Measurements from ENCODE around the gene TADA3.
A peak's percentile ranks its signal among the peaks of the same experiment; 100 is the strongest.

Gene TADA3, protein sequence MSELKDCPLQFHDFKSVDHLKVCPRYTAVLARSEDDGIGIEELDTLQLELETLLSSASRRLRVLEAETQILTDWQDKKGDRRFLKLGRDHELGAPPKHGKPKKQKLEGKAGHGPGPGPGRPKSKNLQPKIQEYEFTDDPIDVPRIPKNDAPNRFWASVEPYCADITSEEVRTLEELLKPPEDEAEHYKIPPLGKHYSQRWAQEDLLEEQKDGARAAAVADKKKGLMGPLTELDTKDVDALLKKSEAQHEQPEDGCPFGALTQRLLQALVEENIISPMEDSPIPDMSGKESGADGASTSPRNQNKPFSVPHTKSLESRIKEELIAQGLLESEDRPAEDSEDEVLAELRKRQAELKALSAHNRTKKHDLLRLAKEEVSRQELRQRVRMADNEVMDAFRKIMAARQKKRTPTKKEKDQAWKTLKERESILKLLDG

DNA sequence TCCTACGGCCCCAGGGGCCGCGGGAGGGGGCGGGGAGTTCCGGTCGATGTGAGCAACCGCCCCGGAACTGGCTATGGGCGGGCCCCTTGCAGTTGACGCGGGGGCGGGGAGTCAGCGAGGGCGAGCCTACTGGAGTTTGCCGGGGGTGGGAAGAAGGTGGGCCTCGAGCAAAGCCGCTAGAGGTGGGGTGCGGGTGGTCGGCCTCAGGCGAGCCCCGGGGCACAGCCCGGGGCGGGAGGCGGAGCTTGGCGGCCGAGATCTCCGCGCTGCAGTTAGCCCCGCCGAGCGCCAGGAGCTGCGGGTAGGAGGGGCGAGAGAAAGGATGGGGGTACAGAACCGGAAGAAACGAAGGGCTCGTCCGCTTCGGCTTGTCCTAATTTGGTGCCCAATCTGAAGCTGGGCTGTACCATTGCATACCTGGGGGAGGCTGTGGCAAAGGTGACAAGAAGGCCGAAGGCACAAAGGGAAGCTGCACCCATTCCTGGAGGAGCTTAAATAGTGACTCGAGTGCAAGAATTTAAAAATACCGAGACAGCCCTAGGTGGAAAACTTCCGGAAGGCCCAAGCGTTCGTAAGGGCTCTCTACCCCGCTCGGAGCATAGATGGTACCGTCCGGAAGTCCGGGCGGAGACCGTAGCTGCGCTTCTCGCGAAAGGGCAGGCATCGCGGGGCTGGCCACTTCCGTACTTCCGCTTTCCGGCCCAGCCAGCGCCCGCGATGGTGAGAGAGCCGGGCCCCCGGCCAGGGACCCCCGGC, at the start of gene TADA3, which contains the start of gene ARPC4:
Gene TADA3, minus strand, starts transcription at position 69 of the 756 bp plus-strand sequence. CDS start 1,007 bp downstream, outside the sequence.
Gene ARPC4, plus strand, starts transcription at position 678 of the 756 bp plus-strand sequence. Its CDS starts 40 bp downstream, at position 718.
- Mint-ChIP-seq H3K27me3 (no peaks in the 10 kb centered on the region), H3K27ac (peak within 1 kb of the TSS; percentile 100), H3K9me3 (no peaks in the 10 kb centered on the region), H3K36me3 (ENCODE audit: low read depth) (peaks cover 56% of the 10 kb centered on the region), H3K4me1 (ENCODE audit: low read depth) (peaks cover 71% of the 10 kb centered on the region), H3K4me3 (peak within 1 kb of the TSS; percentile 97)

DNA sequence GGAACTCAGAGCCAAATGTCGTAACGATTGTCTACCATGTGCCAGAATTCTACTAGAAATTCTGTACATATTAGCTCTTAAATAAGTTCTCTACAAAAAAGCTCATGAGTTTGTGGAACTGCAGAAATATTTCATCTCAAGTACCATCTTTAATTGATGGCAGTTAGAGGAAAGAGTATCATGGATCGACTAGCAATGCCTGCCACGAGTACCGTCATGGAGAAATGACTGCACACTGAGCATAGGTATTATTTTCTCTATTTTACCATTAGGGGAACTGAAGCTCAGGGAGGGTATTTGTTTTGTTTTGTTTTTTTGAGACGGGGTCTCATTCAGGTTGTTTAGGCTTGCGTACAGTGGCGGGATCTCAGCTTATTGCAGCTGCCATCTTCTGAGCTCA, 48.7 kb upstream of the TADA3 start:
- Mint-ChIP-seq H3K4me3 (no peak overlapping the region), H3K27me3 (no peaks in the 10 kb centered on the region), H3K4me1 (ENCODE audit: low read depth) (peaks cover 30% of the 10 kb centered on the region), H3K9me3 (no peaks in the 10 kb centered on the region), H3K36me3 (ENCODE audit: low read depth) (peaks cover 40% of the 10 kb centered on the region), H3K27ac (no peak overlapping the region)

DNA sequence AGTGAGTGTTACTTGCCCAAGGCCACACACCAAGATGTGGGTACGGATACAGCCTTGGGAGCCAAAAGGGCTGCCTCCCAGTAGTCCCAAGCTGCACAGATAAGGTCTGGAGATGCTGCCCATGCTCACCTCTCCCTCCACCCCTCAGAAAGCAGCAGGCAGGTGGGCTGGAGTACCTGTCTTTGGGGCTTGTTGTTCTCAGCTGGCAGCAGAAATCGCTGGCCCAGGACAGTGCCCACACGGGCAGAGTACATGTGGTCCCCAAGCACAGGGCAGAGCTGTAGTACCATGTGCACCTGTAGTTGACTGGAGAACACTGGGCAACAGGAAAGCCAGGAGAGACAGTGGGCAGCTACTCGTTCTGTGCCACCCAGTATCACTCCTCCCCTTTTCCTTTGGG, 46.6 kb upstream of the TADA3 start:
- Mint-ChIP-seq H3K4me1 (ENCODE audit: low read depth) (peaks cover 16% of the 10 kb centered on the region), H3K9me3 (no peaks in the 10 kb centered on the region), H3K27me3 (no peaks in the 10 kb centered on the region), H3K36me3 (ENCODE audit: low read depth) (peaks cover 51% of the 10 kb centered on the region), H3K4me3 (no peak overlapping the region), H3K27ac (no peak overlapping the region)

DNA sequence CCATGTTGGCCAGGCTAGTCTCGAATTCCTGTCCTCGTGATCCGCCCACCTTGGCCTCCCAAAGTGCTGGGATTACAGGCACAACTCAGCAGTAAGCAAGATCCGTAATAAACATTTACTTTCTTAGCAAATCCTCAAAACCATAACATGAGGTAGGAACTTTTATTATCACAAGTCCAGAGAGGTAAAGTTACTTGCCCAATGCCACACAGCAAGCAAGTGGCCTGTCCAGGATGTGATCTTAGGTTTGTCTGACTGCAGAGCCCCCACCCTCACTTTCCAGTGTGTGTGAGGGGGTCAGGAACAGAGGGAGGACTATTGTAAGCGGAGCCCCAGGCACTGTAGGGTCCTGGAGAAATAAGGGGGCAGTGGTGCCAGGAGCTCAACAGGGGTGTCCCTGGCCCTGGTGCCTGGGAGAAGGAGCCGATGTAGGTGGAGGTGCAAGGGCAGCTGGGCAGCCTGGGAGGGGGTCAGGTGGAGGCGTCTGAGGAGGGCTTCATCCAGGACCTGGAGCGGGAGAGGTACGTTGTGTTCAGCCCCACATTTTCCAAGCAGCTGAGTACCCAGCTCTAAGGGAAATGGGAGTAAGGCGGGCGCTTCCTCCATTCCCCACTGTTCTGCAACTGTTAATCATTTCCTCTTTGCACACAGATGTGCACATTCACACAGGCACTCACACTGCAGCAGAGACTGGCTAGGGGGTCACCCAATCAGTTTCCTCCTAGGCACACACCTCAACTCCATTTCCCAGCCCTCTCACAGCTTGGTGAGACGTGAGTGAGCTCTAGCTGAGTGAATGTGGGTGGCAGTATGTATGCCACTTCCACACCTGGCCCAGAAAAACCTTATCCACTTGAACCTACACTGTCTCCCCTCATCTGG, 45.7 kb upstream of the TADA3 start:
- no peak overlapping the region for H3K4me3 Mint-ChIP-seq
- peaks cover 11% of the 10 kb centered on the region for H3K4me1 Mint-ChIP-seq (ENCODE audit: low read depth)
- no peaks in the 10 kb centered on the region for H3K27me3 Mint-ChIP-seq
- H3K36me3 Mint-ChIP-seq (ENCODE audit: low read depth), result peaks cover 51% of the 10 kb centered on the region
- no peaks in the 10 kb centered on the region for H3K9me3 Mint-ChIP-seq
- H3K27ac Mint-ChIP-seq, result peak overlapping the region; percentile 26

DNA sequence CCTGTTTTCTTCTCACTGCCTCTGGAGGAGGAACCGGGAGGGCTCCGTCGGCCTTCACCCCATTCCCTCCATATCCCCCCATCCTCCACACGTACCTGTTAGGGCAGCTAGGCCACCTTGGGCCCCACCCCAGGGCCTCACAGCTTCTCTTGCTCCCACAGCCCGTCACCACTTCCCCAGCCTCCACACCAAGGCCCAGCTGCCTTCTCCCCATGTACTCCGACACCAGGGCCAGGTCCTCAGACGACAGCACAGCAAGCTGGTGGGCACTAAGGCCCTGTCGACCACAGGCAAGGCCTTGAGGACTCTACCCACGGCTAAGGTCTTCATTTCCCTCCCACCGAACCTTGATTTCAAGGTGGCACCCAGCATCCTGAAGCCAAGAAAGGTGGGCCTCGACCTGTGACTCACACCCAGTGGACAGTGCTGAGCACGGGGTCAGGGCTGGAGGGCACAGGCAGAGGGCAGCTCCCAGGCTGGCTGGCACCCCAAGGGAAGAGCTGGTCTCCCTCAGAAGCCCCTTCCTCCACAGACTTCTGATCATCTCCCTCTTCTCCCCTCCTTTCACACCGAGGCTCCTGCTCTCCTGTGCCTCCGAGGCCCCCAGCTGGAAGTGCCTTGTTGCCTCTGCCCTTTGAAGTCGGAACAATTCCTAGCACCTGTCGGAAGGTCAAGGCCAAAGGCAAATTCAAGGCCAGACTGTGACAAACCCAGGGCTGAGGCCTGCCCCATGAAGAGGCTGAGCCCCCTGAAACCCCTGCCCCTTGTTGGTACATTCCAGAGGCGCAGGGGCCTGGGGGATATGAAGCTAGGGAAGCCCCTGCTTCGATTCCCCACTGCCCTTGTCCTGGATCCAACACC, 42.5 kb upstream of the TADA3 start:
- peaks cover 8% of the 10 kb centered on the region for H3K4me1 Mint-ChIP-seq (ENCODE audit: low read depth)
- no peaks in the 10 kb centered on the region for H3K9me3 Mint-ChIP-seq
- H3K4me3 Mint-ChIP-seq, result no peak overlapping the region
- H3K36me3 Mint-ChIP-seq (ENCODE audit: low read depth), result peaks cover 40% of the 10 kb centered on the region
- H3K27ac Mint-ChIP-seq, result no peak overlapping the region
- H3K27me3 Mint-ChIP-seq, result no peaks in the 10 kb centered on the region

DNA sequence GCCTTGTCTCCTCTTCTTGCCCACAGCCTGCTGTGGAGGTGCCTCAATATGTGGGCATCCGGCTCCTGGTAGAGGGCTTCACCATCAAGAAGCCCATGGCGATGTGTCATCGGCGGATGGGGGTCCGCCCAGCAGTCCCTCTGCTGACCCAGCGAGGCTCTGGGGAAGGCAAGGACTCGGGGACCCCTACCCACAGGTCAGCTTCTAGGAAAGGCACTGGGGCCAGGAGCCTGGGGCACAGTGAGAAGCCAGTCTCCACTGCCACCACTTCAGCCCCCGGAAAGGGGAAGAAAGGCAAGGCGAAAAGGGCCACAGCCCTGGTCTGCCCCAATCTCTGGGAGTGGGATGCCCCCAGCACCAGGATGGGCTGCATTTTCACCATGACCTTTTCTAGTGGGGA, 40.8 kb upstream of the TADA3 start:
- H3K4me3 Mint-ChIP-seq, result no peak overlapping the region
- H3K9me3 Mint-ChIP-seq, result no peaks in the 10 kb centered on the region
- H3K36me3 Mint-ChIP-seq (ENCODE audit: low read depth), result peaks cover 36% of the 10 kb centered on the region
- peaks cover 8% of the 10 kb centered on the region for H3K4me1 Mint-ChIP-seq (ENCODE audit: low read depth)
- no peak overlapping the region for H3K27ac Mint-ChIP-seq
- no peaks in the 10 kb centered on the region for H3K27me3 Mint-ChIP-seq

DNA sequence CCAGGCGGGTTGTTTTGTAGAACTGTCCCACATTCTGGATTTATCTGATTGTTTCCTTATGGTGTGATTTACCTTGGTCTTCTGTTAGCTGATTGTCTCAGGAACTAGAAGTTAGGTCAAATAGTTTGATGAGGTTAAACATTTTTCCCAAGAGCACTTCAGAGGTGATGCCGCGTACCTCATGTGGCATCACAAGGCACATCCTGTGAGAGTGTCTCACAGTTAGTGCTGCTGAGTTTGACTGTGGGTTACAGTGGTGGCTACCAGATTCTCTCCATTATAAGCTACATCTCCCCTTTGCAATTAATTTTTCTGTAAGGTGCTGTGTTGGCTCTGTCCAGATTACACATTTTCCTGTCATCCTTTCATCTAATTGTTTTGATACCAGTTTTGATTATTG, 39.0 kb upstream of the TADA3 start:
- Mint-ChIP-seq H3K36me3 (ENCODE audit: low read depth) (peaks cover 36% of the 10 kb centered on the region), H3K9me3 (no peaks in the 10 kb centered on the region), H3K4me1 (ENCODE audit: low read depth) (peaks cover 8% of the 10 kb centered on the region), H3K27me3 (no peaks in the 10 kb centered on the region), H3K27ac (no peak overlapping the region), H3K4me3 (no peak overlapping the region)

DNA sequence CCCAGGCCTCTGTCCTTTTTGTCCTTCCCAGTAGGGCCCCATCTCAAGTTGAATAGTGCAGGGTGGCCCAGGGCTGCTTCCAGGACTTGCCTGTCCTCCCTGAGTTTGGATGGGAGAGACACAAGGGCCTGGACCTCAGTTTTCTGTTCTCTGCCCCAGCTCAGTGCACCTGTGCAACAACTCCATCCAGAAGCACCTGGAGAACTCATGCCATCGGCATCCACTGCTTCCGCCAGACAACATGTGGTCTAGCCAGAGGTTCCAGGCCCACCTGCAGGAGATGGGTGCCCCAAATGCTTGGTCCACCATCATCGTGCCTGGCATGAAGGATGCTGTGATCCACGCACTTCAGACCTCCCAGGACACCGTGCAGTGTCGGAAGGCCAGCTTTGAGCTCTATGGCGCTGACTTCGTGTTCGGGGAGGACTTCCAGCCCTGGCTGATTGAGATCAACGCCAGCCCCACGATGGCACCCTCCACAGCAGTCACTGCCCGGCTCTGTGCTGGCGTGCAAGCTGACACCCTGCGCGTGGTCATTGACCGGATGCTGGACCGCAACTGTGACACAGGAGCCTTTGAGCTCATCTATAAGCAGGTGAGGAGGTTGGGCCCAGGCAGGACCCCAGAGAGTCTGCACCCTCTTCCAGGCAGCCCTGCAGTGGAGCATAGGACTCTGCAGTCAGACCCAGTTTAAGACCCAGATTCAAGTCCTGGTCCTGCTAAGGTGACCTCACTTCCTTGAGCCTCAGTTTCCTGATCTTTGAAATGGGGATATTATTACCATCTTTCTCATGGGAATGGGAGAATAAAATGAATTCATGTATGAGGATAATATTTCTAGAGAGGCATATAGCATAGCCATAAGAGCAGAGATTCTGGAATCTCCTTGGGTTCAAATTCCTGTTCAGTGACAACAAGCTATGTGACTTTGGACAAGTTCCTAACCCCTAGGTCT, 36.8 kb upstream of the TADA3 start:
- Mint-ChIP-seq H3K27me3 (no peaks in the 10 kb centered on the region), H3K4me1 (ENCODE audit: low read depth) (peaks cover 8% of the 10 kb centered on the region), H3K4me3 (no peak overlapping the region), H3K36me3 (ENCODE audit: low read depth) (peaks cover 24% of the 10 kb centered on the region), H3K9me3 (no peaks in the 10 kb centered on the region), H3K27ac (no peak overlapping the region)

DNA sequence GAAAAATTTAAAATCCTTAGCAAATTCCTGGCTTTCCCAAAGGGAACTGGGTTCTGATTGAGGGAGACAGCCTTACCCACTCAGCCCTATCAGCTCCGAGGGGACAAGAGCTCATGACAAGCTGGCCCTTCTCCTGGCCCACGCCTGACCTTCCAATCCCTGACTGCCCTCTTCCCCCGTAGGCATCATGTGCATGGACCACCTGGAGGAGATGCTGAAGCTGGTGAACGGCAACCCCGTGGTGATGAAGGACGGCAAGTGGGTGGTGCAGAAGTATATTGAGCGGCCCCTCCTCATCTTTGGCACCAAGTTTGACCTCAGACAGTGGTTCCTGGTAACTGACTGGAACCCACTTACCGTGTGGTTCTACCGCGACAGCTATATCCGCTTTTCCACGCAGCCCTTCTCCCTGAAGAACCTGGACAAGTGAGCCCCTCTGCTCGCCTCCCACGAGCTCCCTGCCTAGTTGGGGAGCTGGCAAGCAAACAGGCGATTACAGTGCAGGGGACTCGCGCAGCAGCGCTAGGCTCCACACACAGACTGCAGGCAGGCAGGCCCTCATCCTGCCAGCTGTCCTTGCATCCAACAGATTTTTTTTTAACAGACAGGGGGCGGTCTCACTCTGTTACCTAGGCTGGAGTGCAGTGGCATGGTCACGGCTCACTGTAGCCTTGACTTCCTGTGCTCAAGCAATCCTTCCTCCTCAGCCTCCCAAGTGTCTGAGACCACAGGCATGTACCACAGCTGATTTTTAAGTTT, 34.7 kb upstream of the TADA3 start:
- Mint-ChIP-seq H3K36me3 (ENCODE audit: low read depth) (peaks cover 17% of the 10 kb centered on the region), H3K27me3 (no peaks in the 10 kb centered on the region), H3K9me3 (no peaks in the 10 kb centered on the region), H3K4me3 (no peak overlapping the region), H3K27ac (no peak overlapping the region), H3K4me1 (ENCODE audit: low read depth) (peaks cover 8% of the 10 kb centered on the region)

DNA sequence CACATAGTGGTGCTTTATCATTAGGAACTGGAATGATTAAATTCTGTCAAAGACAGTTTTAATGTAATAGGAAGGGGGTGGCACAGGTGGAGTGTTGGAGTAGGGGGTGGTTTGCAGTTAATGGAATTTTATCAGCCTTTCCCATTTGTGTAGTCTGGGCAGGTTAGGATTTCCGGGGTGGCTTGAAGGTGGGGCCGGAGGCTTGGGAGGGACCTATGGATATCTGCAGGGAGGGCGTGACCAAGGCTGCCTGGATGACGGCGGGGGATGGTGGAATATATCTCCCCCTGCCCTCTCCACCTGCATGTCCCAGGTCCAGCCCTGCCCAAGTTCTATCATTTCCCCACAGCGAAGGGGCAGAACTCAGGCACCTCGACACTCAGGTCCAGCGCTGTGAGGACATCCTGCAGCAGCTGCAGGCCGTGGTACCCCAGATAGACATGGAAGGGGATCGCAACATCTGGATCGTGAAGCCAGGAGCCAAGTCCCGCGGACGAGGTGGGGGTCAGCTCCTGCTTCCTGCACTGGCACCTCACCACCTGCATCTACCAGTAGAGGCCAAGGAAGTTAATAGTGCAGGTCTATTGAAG, 33.3 kb upstream of the TADA3 start:
- no peak overlapping the region for H3K27ac Mint-ChIP-seq
- H3K36me3 Mint-ChIP-seq (ENCODE audit: low read depth), result peaks cover 15% of the 10 kb centered on the region
- H3K27me3 Mint-ChIP-seq, result no peaks in the 10 kb centered on the region
- no peaks in the 10 kb centered on the region for H3K9me3 Mint-ChIP-seq
- no peak overlapping the region for H3K4me3 Mint-ChIP-seq
- H3K4me1 Mint-ChIP-seq (ENCODE audit: low read depth), result no peaks in the 10 kb centered on the region

DNA sequence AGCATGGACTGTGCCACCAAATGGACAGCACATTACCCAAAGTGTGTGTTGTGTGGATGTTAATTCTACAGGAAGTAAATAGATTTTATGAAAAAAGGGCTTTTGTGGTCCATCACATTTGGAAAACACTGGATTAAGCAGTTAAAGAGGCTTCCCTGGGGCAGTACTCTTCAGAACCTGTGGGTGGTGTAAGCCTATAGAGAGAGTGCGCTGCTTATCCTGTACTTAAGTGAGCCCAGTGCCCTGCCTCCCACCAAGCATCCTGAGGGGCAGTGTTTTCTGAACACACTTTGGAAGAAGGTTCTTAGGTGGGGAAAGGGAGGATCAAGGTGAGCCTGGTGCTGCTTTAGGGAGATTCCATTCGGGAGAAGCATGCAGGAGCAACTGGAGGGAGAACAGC, 28.7 kb upstream of the TADA3 start:
- Mint-ChIP-seq H3K4me3 (no peak overlapping the region), H3K27ac (no peak overlapping the region), H3K4me1 (ENCODE audit: low read depth) (no peaks in the 10 kb centered on the region), H3K9me3 (no peaks in the 10 kb centered on the region), H3K27me3 (no peaks in the 10 kb centered on the region), H3K36me3 (ENCODE audit: low read depth) (peaks cover 6% of the 10 kb centered on the region)

DNA sequence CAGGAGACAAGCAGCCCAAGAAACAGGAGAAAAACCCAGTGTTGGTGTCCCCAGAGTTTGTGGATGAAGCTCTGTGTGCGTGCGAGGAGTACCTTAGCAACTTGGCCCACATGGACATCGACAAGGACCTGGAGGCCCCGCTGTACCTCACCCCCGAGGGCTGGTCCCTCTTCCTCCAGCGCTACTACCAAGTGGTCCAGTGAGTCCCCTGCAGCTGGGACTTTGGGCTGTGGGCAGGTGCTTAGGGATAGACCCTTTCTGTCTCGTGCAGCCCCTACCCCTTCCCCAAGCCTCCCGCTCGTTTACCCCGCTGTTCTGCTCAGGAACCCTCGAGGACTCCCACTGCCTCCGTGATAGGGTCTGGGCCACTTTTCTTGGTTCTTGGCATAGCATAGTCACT, 28.3 kb upstream of the TADA3 start:
- no peaks in the 10 kb centered on the region for H3K9me3 Mint-ChIP-seq
- peaks cover 6% of the 10 kb centered on the region for H3K36me3 Mint-ChIP-seq (ENCODE audit: low read depth)
- no peaks in the 10 kb centered on the region for H3K4me1 Mint-ChIP-seq (ENCODE audit: low read depth)
- H3K27ac Mint-ChIP-seq, result no peak overlapping the region
- H3K27me3 Mint-ChIP-seq, result no peaks in the 10 kb centered on the region
- H3K4me3 Mint-ChIP-seq, result no peak overlapping the region

Measured in stimulated activated naive CD8-positive, alpha-beta T cell treated with anti-CD3 and anti-CD28 coated beads, Interleukin-15, Interleukin-2, amounts not matched to agents 100 ng/mL and 50 ng/mL, for 24 hours (primary cell).